GM12878 (cell line): ENCODE results near the gene MTAP. TPM values are rescaled to one million over a fixed set of nuclear protein-coding genes. Genes with fewer than 3 reads are reported as not detected.

Experiments
- BACH1 ChIP-seq: fragments of 450-650 bp; IDR thresholded peaks from 2 replicates; pipeline ENCODE4 v1.6.1; 2017; ENCODE audit warnings: mild to moderate bottlenecking, borderline replicate concordance
- CHD4 ChIP-seq: fragments of 200-600 bp; sonication (generic); IDR thresholded peaks from 2 replicates; pipeline ENCODE4 v1.6.1; 2016; ENCODE audit warnings: mild to moderate bottlenecking
- IRF4 ChIP-seq: IDR thresholded peaks from 2 replicates; pipeline ENCODE4 v1.6.1; 2011; ENCODE audit warnings: low read depth, low read length
- KLF5 ChIP-seq: fragments of 450-650 bp; IDR thresholded peaks from 2 replicates; pipeline ENCODE4 v1.6.1; 2014; ENCODE audit warnings: mild to moderate bottlenecking; ENCODE audit not compliant: partially characterized antibody
- MTA3 ChIP-seq: IDR thresholded peaks from 2 replicates; pipeline ENCODE4 v1.6.1; 2012; ENCODE audit warnings: low read length, inconsistent platforms, borderline replicate concordance
- NBN ChIP-seq: fragments of 450-650 bp; IDR thresholded peaks from 2 replicates; pipeline ENCODE4 v1.6.1; 2016
- NRF1 ChIP-seq: conservative IDR thresholded peaks from 2 replicates; pipeline ENCODE4 v1.6.1; 2011; ENCODE audit warnings: mild to moderate bottlenecking, low read depth, low read length, improper control_type of control experiment
- SMAD5 ChIP-seq: IDR thresholded peaks from 2 replicates; pipeline ENCODE4 v1.6.1; 2016; ENCODE audit warnings: antibody characterized with exemption, low read depth
- SMARCA5 ChIP-seq: fragments of 450-650 bp; IDR thresholded peaks from 2 replicates; pipeline ENCODE4 v1.6.1; 2017; ENCODE audit warnings: mild to moderate bottlenecking
- SREBF2 ChIP-seq: IDR thresholded peaks from 2 replicates; pipeline ENCODE4 v1.6.1; 2012; ENCODE audit warnings: mild to moderate bottlenecking, low read length
- TCF12 ChIP-seq: IDR thresholded peaks from 2 replicates; pipeline ENCODE4 v1.6.1; 2011; ENCODE audit warnings: low read depth, mild to moderate bottlenecking, low read length
- polyA plus RNA-seq, 11 experiments: library from polyadenylated mRNA; depleted of rRNA in 4 of 11; unstranded in 6 of 11; stranded (reverse) in 5 of 11; fragments of >200 nt; fragmentation: Nextera tagmentation in 4 of 11; fragmentation: Illumina TruSeq in 1 of 11; extraction: Ambion mirVana in 4 of 11; extraction: Trizol in 1 of 11; gene quantifications; 1 replicate in 1 of 11; 2 replicates in 10 of 11; pipeline versions ENCODE4 v1.2.1 to v1.2.3, GENCODE V29; 2011 to 2016; ENCODE audit warnings: inconsistent platforms in 2 of 11, missing spikeins in 2 of 11, low read depth in 1 of 11
- total RNA-seq, 4 experiments: library from RNA; depleted of rRNA in 3 of 4; stranded (reverse); fragments of >200 nt in 3 of 4; fragmentation: Illumina TruSeq in 1 of 4; extraction: Trizol in 1 of 4; gene quantifications; 2 replicates each; pipeline versions ENCODE4 v1.2.1 to v1.2.3, GENCODE V29; 2013 to 2021
- TF ChIP-seq, protein P1 (sequence below): fragments of 450-650 bp; IDR thresholded peaks from 2 replicates; pipeline ENCODE4 v1.6.1; 2018; ENCODE audit warnings: borderline replicate concordance, mild to moderate bottlenecking; ENCODE audit not compliant: partially characterized antibody
- TF ChIP-seq, protein P2 (sequence below), 3 experiments: IDR thresholded peaks in 2 of 3; conservative IDR thresholded peaks in 1 of 3; 2 replicates each; pipeline ENCODE4 v1.5.1; 2011; ENCODE audit warnings: low read depth in 3 of 3, low read length in 3 of 3, mild to moderate bottlenecking in 3 of 3, control low read depth in 2 of 3, moderate library complexity in 2 of 3, inconsistent platforms in 1 of 3, mixed read lengths in 1 of 3; ENCODE audit not compliant: control insufficient read depth in 2 of 3, insufficient read depth in 1 of 3; ENCODE audit errors: extremely low read depth in 1 of 3
- TF ChIP-seq, protein P3 (sequence below): fragments of 450-650 bp; IDR thresholded peaks from 2 replicates; pipeline ENCODE4 v1.6.1; 2017; ENCODE audit warnings: borderline replicate concordance

MTAP gene
- total and polyA plus RNA-seq, 10 of the 15 experiments (the other 5 are each of a cell fraction or from before 2014, with no cell fraction given): 16.4 to 29.9 (median 22.6) TPM

DNA sequence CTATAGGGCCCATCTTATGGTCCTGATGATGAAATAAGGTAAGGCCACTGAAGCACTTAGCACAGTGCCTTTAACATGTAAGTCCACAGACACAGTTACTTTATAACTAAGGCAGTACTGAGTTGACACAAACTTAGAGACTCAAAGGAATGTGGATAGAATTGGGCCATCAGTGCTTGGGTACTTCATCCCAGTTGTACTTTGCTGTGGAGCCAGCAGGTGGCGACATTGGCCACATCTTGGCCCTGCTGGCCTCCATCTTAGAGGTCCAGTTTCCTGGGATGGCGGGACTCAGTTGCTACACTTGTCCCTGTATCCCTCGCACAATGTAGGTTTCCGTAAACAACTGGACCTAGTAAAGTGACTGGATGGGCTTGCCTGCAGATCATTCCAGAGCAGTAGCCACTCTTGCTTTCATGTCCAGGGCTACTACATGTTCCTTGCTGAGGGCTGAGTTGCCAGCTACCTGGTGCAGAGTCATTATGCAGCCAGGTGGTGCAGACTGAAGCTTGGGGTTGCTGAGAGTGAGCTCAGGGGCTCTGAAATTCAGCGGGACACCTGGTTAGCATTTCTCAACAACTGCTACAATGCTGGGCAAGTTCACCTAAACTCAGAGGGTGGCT, 10.6 kb downstream of the MTAP start (continued):
- TF ChIP-seq SREBF2 (no peak), BACH1 (no peak), NRF1 (no peak), SMAD5 (no peak), CHD4 (no peak), TCF12 (no peak), KLF5 (no peak), NBN (no peak), SMARCA5 (0 out of 2 replicates have a peak, but pooled peaks have one; percentile 45), MTA3 (no peak), IRF4 (0 out of 2 replicates have a peak, but pooled peaks have one; percentile 27)
- TF ChIP-seq, protein P1, sequence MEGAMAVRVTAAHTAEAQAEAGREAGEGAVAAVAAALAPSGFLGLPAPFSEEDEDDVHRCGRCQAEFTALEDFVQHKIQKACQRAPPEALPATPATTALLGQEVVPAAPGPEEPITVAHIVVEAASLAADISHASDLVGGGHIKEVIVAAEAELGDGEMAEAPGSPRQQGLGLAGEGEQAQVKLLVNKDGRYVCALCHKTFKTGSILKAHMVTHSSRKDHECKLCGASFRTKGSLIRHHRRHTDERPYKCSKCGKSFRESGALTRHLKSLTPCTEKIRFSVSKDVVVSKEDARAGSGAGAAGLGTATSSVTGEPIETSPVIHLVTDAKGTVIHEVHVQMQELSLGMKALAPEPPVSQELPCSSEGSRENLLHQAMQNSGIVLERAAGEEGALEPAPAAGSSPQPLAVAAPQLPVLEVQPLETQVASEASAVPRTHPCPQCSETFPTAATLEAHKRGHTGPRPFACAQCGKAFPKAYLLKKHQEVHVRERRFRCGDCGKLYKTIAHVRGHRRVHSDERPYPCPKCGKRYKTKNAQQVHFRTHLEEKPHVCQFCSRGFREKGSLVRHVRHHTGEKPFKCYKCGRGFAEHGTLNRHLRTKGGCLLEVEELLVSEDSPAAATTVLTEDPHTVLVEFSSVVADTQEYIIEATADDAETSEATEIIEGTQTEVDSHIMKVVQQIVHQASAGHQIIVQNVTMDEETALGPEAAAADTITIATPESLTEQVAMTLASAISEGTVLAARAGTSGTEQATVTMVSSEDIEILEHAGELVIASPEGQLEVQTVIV: no peak
- TF ChIP-seq, protein P2, sequence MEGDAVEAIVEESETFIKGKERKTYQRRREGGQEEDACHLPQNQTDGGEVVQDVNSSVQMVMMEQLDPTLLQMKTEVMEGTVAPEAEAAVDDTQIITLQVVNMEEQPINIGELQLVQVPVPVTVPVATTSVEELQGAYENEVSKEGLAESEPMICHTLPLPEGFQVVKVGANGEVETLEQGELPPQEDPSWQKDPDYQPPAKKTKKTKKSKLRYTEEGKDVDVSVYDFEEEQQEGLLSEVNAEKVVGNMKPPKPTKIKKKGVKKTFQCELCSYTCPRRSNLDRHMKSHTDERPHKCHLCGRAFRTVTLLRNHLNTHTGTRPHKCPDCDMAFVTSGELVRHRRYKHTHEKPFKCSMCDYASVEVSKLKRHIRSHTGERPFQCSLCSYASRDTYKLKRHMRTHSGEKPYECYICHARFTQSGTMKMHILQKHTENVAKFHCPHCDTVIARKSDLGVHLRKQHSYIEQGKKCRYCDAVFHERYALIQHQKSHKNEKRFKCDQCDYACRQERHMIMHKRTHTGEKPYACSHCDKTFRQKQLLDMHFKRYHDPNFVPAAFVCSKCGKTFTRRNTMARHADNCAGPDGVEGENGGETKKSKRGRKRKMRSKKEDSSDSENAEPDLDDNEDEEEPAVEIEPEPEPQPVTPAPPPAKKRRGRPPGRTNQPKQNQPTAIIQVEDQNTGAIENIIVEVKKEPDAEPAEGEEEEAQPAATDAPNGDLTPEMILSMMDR (IDR thresholded peaks at IDR 0.05 in 2 of 3, conservative IDR thresholded peaks at IDR 0.05 in 1 of 3; ENCODE audit: control insufficient read depth in 2 of 3, extremely low read depth in 1 of 3, insufficient read depth in 1 of 3, low read depth in 3 of 3, low read length in 3 of 3): peak; percentile 84 to 98 (median 88)
- TF ChIP-seq, protein P3, sequence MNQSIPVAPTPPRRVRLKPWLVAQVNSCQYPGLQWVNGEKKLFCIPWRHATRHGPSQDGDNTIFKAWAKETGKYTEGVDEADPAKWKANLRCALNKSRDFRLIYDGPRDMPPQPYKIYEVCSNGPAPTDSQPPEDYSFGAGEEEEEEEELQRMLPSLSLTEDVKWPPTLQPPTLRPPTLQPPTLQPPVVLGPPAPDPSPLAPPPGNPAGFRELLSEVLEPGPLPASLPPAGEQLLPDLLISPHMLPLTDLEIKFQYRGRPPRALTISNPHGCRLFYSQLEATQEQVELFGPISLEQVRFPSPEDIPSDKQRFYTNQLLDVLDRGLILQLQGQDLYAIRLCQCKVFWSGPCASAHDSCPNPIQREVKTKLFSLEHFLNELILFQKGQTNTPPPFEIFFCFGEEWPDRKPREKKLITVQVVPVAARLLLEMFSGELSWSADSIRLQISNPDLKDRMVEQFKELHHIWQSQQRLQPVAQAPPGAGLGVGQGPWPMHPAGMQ: no peak
